Inferior parietal cortex (tissue), 1 donor: Measurements from ENCODE around the gene SOX2.

Experiments
- DNase-seq: peaks from one replicate; pipeline ENCODE4 v3.0.0-alpha.2; 2016; ENCODE audit errors: extremely low spot score

SOX2 gene

GRCh38 chr3:181704421-181705085 lies 7.2 kb upstream of the SOX2 start:
- DNase-seq: no peak

- DNase-seq: no peak
These were observed 6.6 kb upstream of the SOX2 start for GRCh38 chr3:181705086-181705480.

DNA sequence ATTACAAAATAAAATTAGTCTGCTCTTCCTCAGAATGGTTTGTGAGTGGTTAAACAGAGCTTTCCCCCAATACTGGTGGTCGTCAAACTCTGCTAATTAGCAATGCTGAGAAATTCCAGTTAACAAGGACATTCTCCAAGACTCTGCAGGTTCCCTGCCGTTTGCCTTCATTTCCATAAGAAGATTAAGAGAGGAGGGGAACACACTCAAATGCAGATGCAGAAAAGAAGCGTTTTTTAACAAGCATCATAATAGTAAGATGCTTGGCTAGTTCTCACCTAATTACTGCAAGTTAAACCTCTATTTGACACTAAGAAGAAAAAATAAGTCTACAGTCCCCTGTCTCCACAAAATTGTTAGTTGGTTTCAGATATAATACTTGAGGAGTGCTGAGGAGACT lies 3.7 kb upstream of the SOX2 start:
- no peak for DNase-seq

DNA sequence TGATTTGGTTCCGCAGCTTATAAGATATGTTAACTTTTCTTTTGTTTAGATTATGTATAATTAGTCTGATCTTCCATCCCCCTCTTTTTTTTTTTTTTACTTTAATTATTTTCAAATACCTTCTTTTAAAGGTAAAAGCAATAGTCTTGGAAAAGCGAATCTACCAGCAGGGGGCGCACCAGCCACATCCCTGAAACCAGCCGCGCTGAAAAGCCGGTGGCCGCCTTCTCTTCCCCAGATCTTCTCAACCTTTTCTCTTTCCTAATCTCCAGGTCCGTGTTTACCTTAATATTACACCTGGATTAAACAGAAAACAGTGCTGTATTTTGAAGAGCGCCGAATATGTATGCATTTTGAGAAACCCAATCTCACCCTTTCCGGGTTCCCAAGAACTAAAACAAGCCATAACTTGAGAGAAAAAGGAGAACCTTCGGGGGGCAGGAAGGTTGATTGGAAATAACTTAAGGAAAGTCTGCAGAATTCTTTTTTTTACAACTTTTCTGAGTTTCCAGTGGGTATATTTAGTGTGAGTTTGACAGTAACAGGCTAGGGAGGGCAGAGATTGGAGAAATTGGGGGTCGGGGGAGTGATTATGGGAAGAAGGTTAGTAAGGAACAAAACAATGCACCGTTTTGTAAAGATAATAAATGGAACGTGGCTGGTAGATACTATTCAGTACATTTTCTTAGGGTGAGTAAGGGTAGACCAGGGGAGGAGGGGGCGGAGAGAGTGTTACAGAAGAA lies 2.0 kb upstream of the SOX2 start:
- DNase-seq: no peak

GRCh38 chr3:181710345-181711291 lies 1.1 kb upstream of the SOX2 start:
- DNase-seq: no peak

DNA sequence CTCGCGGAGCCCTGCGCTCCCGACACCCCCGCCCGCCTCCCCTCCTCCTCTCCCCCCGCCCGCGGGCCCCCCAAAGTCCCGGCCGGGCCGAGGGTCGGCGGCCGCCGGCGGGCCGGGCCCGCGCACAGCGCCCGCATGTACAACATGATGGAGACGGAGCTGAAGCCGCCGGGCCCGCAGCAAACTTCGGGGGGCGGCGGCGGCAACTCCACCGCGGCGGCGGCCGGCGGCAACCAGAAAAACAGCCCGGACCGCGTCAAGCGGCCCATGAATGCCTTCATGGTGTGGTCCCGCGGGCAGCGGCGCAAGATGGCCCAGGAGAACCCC lies 464 bp downstream of the SOX2 start:
- DNase-seq: no peak

- DNase-seq: no peak
These were observed 991 bp downstream of the SOX2 start for GRCh38 chr3:181712553-181713279.

DNA sequence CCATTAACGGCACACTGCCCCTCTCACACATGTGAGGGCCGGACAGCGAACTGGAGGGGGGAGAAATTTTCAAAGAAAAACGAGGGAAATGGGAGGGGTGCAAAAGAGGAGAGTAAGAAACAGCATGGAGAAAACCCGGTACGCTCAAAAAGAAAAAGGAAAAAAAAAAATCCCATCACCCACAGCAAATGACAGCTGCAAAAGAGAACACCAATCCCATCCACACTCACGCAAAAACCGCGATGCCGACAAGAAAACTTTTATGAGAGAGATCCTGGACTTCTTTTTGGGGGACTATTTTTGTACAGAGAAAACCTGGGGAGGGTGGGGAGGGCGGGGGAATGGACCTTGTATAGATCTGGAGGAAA lies 1.5 kb downstream of the SOX2 start:
- DNase-seq: no peak

GRCh38 chr3:181713676-181714612 lies 2.2 kb downstream of the SOX2 start:
- DNase-seq: no peak

- no peak for DNase-seq
These were observed 4.0 kb downstream of the SOX2 start for GRCh38 chr3:181715571-181716340.

GRCh38 chr3:181716966-181717365 lies 5.2 kb downstream of the SOX2 start:
- no peak for DNase-seq

DNA sequence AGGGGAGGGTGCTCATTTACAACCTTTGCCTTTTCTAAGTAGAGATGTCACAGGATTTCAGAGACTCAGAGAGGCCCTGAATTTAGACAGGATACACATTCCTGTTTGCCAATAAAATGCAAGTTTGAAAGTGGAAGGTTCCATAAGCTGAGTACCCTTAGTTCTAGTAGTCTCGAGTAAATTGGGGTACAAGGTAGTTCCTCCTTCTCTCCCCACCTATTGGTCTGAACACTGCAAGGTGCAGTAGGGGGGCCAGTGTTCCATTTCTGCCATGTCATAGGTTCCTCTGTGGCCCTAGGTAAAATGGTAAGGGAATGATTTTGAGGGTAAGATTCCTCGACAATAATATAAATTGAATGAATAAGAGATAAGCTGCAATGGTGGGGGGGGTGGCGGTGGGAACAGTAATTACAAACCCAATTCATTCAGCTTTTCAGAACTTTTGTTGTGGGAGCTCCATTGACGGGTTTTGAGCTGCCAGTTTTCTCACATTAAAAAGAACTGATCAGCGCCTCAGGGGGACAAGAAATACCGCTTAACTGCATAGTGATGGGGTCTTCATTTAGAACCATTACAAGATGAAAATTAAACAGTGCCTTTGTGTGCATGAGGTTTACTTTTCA lies 5.9 kb downstream of the SOX2 start:
- DNase-seq: no peak

DNA sequence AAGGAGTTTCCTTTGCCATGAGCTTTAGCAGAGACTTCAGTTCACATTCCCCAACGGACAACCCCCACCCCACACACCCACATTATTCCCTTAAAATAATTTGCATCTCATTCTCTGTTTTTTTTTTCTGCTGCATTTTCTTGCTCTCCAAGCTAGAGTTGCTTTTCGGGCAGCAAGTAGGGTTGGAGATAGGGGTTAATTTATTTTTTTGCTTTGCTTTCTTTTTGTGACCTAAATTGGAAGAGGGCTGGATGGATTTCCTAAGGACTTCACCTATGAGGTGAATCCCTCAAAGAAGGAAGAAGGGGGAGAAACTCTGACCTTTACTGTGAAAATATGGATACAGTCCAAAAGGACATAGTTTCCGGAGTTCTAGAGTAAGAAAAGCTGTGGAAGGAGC lies 6.6 kb downstream of the SOX2 start:
- no peak for DNase-seq

GRCh38 chr3:181718987-181719911 lies 7.5 kb downstream of the SOX2 start:
- DNase-seq: no peak

DNA sequence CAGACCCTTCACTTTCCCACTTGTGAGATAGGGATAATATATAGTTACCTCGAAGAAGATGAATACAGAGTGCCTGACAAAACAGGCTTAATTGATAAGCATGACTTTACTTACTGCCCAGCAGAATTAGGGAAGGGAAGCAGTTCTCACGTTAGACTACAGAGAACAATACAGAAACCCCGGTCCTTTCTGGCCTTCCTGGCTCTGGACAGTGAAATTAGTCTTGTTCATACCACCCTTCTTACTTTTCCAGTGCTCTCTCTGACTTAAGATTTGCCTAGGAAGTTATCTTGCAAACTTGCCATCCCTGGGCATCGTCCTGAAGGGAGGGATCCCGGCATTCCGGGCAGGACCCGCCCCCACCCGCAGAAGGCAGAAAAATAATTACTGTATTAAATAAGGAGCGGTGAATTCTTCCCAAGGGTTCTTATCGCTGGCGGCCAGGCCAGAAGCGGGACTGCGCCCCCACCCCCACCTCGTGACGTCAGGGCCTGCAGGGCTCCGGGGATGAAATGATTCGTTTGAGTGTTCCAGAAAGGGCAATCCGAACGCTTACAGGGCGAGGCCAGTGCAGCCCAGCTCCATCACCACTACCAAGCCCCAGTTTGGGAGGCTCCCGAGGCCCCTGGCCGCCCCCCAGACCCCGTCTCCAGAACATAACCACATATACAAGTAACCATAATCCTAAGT lies 8.4 kb downstream of the SOX2 start:
- DNase-seq: no peak

- DNase-seq: no peak
These were observed 9.5 kb downstream of the SOX2 start for GRCh38 chr3:181721046-181721875.

GRCh38 chr3:181722156-181722555 lies 10.4 kb downstream of the SOX2 start:
- DNase-seq: no peak
